Hematopoietic multipotent progenitor cell treated with erythropoietin and hydrocortisone succinate and interleukin-3 and kit ligand, for 17 days (in vitro differentiated cells): ENCODE measurements around the gene FDX1.

Source experiments
- DNase-seq: peaks from one replicate; pipeline ENCODE4 v3.0.0-alpha.2; 2015; ENCODE audit warnings: low spot score

FDX1 gene

GRCh38 chr11:110431051-110431672, 1.4 kb downstream of the FDX1 start:
- DNase-seq, result no peak

- no peak for DNase-seq
Measured at GRCh38 chr11:110431674-110432073, 1.9 kb downstream of the FDX1 start.

- no peak for DNase-seq
Measured at GRCh38 chr11:110432713-110433392, 3.1 kb downstream of the FDX1 start.

- DNase-seq, result peak; percentile 36
Measured at GRCh38 chr11:110433393-110434333, 3.9 kb downstream of the FDX1 start.

- DNase-seq, result peak; percentile 11
Measured at GRCh38 chr11:110434952-110435779, 5.4 kb downstream of the FDX1 start.

- DNase-seq, result no peak
Measured at GRCh38 chr11:110435780-110436717, 6.3 kb downstream of the FDX1 start.

GRCh38 chr11:110438017-110438416, 8.3 kb downstream of the FDX1 start:
- no peak for DNase-seq

- DNase-seq, result no peak
Measured at GRCh38 chr11:110445437-110445836, 15.7 kb downstream of the FDX1 start.

GRCh38 chr11:110446061-110446460, 16.3 kb downstream of the FDX1 start:
- no peak for DNase-seq

GRCh38 chr11:110446594-110446993, 16.8 kb downstream of the FDX1 start:
- DNase-seq, result no peak

GRCh38 chr11:110447343-110447742, 17.6 kb downstream of the FDX1 start:
- DNase-seq, result no peak

- no peak for DNase-seq
Measured at GRCh38 chr11:110447897-110448745, 18.4 kb downstream of the FDX1 start.

- DNase-seq, result no peak
Measured at GRCh38 chr11:110450246-110450645, 20.5 kb downstream of the FDX1 start.

- no peak for DNase-seq
Measured at GRCh38 chr11:110452720-110453119, 23.0 kb downstream of the FDX1 start.

GRCh38 chr11:110453684-110454354, 24.1 kb downstream of the FDX1 start:
- DNase-seq, result no peak

GRCh38 chr11:110454609-110455008, 24.9 kb downstream of the FDX1 start:
- DNase-seq, result no peak

- no peak for DNase-seq
Measured at GRCh38 chr11:110455718-110456117, 26.0 kb downstream of the FDX1 start.

GRCh38 chr11:110463153-110463552, 33.4 kb downstream of the FDX1 start:
- DNase-seq, result peak; percentile 19

- DNase-seq, result no peak
Measured at GRCh38 chr11:110465231-110465630, 35.5 kb downstream of the FDX1 start.
